Parathyroid adenoma (tissue), 2 donors: Measurements from ENCODE around the gene GLMP.

Source experiments
- H2AFZ ChIP-seq: fragments of 300-600 bp; sonication (generic); one replicate; pipeline ENCODE4 v1.7.0; 2017; ENCODE audit warnings: antibody characterized with exemption, mild to moderate bottlenecking
- H3K27ac ChIP-seq: fragments of 300-600 bp; sonication (generic); one replicate; pipeline ENCODE4 v1.7.0; 2017
- H3K27me3 ChIP-seq: fragments of 300-600 bp; sonication (generic); one replicate; pipeline ENCODE4 v1.7.0; 2017; ENCODE audit warnings: low read length; ENCODE audit not compliant: control insufficient read depth, insufficient read depth
- H3K36me3 ChIP-seq: fragments of 300-600 bp; sonication (generic); one replicate; pipeline ENCODE4 v1.7.0; 2017; ENCODE audit warnings: low read length; ENCODE audit not compliant: control insufficient read depth, insufficient read depth
- H3K4me1 ChIP-seq: fragments of 300-600 bp; sonication (generic); one replicate; pipeline ENCODE4 v1.7.0; 2017; ENCODE audit warnings: control low read depth
- H3K4me2 ChIP-seq: fragments of 300-600 bp; sonication (generic); one replicate; pipeline ENCODE4 v1.7.0; 2017; ENCODE audit warnings: low read length
- H3K4me3 ChIP-seq: fragments of 300-600 bp; sonication (generic); one replicate; pipeline ENCODE4 v1.7.0; 2017; ENCODE audit warnings: low read depth, low read length
- H3K79me2 ChIP-seq: fragments of 300-600 bp; sonication (generic); one replicate; pipeline ENCODE4 v1.7.0; 2017; ENCODE audit warnings: control low read depth
- H3K9ac ChIP-seq: fragments of 300-600 bp; sonication (generic); one replicate; pipeline ENCODE4 v1.7.0; 2017; ENCODE audit warnings: mild to moderate bottlenecking
- H3K9me3 ChIP-seq: fragments of 300-600 bp; sonication (generic); one replicate; pipeline ENCODE4 v1.7.0; 2017; ENCODE audit warnings: low read length; ENCODE audit not compliant: control insufficient read depth
- TF ChIP-seq, protein P1 (sequence below): fragments of 300-600 bp; sonication (generic); IDR thresholded peaks from one replicate; pipeline ENCODE4 v1.7.0; 2017; ENCODE audit warnings: antibody characterized with exemption, mild to moderate bottlenecking
- donor health status: primary hyperparathyroidism.

The GLMP gene

DNA sequence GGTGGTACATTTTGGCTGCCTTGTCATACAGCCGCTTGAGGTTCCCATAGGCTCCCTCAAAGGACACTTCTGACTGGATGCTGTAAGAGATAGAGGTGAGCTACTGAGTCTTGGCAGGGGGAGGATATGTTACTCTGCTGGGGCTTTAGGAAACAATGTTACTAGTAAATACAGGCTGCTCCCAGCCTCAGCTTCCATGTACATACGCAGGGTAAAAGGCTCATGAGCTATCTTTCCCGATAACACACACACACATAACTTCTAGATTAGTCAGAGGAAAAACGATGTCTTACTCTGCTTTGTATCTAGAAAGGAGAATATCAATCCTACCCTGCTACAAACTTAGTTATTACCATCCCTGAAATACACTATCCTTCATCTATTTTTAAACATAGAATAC, 27.1 kb downstream of the GLMP start:
- TF ChIP-seq, protein P1, sequence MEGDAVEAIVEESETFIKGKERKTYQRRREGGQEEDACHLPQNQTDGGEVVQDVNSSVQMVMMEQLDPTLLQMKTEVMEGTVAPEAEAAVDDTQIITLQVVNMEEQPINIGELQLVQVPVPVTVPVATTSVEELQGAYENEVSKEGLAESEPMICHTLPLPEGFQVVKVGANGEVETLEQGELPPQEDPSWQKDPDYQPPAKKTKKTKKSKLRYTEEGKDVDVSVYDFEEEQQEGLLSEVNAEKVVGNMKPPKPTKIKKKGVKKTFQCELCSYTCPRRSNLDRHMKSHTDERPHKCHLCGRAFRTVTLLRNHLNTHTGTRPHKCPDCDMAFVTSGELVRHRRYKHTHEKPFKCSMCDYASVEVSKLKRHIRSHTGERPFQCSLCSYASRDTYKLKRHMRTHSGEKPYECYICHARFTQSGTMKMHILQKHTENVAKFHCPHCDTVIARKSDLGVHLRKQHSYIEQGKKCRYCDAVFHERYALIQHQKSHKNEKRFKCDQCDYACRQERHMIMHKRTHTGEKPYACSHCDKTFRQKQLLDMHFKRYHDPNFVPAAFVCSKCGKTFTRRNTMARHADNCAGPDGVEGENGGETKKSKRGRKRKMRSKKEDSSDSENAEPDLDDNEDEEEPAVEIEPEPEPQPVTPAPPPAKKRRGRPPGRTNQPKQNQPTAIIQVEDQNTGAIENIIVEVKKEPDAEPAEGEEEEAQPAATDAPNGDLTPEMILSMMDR = no peak
- Histone ChIP-seq H3K27me3 (no peaks in the 10 kb centered on the region), H3K4me3 (no peak overlapping the region), H2AFZ (no peak overlapping the region), H3K27ac (no peak overlapping the region), H3K79me2 (no peaks in the 10 kb centered on the region), H3K36me3 (no peaks in the 10 kb centered on the region), H3K4me1 (no peaks in the 10 kb centered on the region), H3K9me3 (no peaks in the 10 kb centered on the region), H3K4me2 (no peak overlapping the region), H3K9ac (no peak overlapping the region)

GRCh38 chr1:156266051-156266450, 29.4 kb downstream of the GLMP start:
- no peak overlapping the region for H3K9ac ChIP-seq
- H3K27ac ChIP-seq = no peak overlapping the region
- H3K79me2 ChIP-seq = no peaks in the 10 kb centered on the region
- TF ChIP-seq, protein P1 = no peak
- no peaks in the 10 kb centered on the region for H3K4me1 ChIP-seq
- no peaks in the 10 kb centered on the region for H3K27me3 ChIP-seq
- H2AFZ ChIP-seq = no peak overlapping the region
- no peaks in the 10 kb centered on the region for H3K9me3 ChIP-seq
- no peak overlapping the region for H3K4me2 ChIP-seq
- no peak overlapping the region for H3K4me3 ChIP-seq
- no peaks in the 10 kb centered on the region for H3K36me3 ChIP-seq

- Histone ChIP-seq H3K9ac (no peak overlapping the region), H3K4me3 (no peak overlapping the region), H3K27me3 (no peaks in the 10 kb centered on the region), H3K36me3 (no peaks in the 10 kb centered on the region), H3K9me3 (no peaks in the 10 kb centered on the region), H3K79me2 (no peaks in the 10 kb centered on the region), H3K4me1 (no peaks in the 10 kb centered on the region), H3K4me2 (no peak overlapping the region), H2AFZ (no peak overlapping the region), H3K27ac (no peak overlapping the region)
- TF ChIP-seq, protein P1 = no peak
These were observed 32.2 kb downstream of the GLMP start for GRCh38 chr1:156263288-156263655.

DNA sequence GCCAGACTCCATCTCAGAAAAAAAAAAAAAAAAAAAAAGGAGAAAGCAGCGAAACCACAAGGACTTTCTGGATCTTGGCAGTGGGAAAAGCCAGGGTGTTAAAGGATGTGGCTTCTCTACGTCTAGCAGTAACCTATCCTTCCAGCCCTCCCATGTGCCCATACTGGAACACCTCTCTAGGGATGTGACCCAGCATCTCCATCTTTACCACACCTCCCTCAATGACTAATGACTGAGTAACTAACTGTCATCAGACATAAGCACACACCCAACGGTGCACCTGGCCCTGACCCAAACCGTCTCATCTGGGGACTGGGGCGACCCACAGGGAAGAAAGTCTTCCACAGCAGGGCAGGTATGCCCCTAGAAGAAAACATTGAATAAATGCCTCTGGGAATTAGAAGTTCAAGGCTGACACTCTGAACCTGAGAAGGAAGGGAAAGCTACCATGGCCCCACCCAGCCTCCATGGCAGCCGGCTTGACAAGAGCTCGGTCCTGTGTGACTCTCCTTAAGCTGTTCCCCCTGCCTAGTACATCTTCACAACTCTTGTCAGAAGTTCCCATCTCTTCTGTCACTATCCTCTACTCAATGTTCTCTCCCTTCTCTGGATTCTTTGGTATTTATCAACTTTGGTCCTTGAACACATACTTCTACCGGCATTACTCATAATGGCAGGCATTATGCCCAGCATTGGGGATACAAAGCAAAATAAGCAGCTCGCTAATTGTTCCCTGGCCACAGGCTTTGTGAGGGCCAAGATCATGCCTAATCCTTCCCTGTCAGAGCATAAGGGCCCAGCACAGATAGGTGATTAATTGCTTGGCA, 32.8 kb downstream of the GLMP start:
- Histone ChIP-seq H3K9ac (no peak overlapping the region), H3K79me2 (no peaks in the 10 kb centered on the region), H3K4me3 (no peak overlapping the region), H3K27me3 (no peaks in the 10 kb centered on the region), H3K36me3 (no peaks in the 10 kb centered on the region), H3K27ac (no peak overlapping the region), H3K9me3 (no peaks in the 10 kb centered on the region), H3K4me2 (no peak overlapping the region), H2AFZ (no peak overlapping the region), H3K4me1 (no peaks in the 10 kb centered on the region)
- TF ChIP-seq, protein P1 = no peak

- Histone ChIP-seq H3K4me2 (no peak overlapping the region), H3K4me3 (no peak overlapping the region), H3K36me3 (no peaks in the 10 kb centered on the region), H3K9me3 (no peaks in the 10 kb centered on the region), H3K9ac (no peak overlapping the region), H2AFZ (no peak overlapping the region), H3K27ac (no peak overlapping the region), H3K79me2 (no peaks in the 10 kb centered on the region), H3K27me3 (no peaks in the 10 kb centered on the region), H3K4me1 (no peaks in the 10 kb centered on the region)
- TF ChIP-seq, protein P1 = no peak
These were observed 34.6 kb downstream of the GLMP start for GRCh38 chr1:156260896-156261295.
